ENCODE measurements around the gene RPL18. TPM values are rescaled to one million over a fixed set of nuclear protein-coding genes. Genes with fewer than 3 reads are reported as not detected.

RPL18 gene
- total and polyA plus RNA-seq, 9 of the 15 experiments (the other 6 are each of a cell fraction or from before 2014, with no cell fraction given): 312 to 2,635 (median 1,653) TPM

DNA sequence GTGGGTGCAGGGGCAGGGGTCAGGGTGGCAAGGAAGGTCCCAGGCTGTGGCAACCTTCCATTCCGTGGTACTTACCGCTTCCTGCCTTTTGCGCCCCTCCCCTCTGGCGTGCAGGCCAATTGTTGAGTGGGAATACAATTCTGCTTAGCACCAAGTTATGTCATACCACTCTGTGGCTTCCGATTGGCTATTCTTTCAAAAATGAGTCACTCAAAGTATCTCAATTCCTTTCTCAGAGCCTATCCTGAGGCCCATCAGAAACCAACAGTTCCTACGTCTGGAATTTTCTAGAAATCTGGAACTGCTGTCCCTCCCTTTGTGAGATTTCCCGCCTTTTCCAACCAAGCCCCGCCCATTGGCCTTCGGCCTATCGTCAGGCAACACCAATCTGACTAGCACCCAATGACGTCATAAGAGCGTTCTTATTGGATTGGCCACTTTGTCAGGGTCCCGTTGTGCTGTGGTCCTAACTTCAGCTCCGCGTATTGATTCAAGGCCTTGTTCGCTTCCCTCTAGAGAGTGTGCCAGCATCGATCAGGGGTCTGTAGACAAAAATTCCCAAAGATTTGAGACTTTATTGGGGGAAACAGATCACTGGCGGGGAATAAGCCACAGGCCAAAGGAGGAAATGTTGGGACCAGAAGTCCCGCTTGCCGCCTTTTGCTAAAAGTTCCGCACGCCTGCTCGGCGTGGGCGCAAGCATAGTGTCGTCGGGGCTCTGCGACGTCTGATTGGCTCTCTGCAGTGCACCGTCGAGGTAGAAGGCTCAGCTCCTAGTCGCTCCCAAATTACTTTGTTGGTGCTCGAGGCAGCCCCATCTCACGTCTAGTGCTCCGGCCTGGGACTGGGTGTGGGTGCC, 42.1 kb upstream of the RPL18 start (continued):
- no peak for TF ChIP-seq ZNF586 (CRISPR knock-in tag; conservative IDR thresholded peaks at IDR 0.05)
- TF ChIP-seq WHSC1 (IDR thresholded peaks at IDR 0.05; ENCODE audit: low read length): no peak
- no peak for TF ChIP-seq PTBP1 (IDR thresholded peaks at IDR 0.05; ENCODE audit: low read depth, low read length)
- TF ChIP-seq, protein P1, sequence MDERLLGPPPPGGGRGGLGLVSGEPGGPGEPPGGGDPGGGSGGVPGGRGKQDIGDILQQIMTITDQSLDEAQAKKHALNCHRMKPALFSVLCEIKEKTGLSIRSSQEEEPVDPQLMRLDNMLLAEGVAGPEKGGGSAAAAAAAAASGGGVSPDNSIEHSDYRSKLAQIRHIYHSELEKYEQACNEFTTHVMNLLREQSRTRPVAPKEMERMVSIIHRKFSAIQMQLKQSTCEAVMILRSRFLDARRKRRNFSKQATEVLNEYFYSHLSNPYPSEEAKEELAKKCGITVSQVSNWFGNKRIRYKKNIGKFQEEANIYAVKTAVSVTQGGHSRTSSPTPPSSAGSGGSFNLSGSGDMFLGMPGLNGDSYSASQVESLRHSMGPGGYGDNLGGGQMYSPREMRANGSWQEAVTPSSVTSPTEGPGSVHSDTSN (CRISPR knock-in tag; IDR thresholded peaks at IDR 0.05; ENCODE audit: low read depth): no peak
- TF ChIP-seq, protein P1 (tag; conservative IDR thresholded peaks at IDR 0.05; ENCODE audit: low read depth): no peak
- peak; percentile 61 for TF ChIP-seq RBM25 (IDR thresholded peaks at IDR 0.05; ENCODE audit: low read depth, low read length, severe bottlenecking)
- TF ChIP-seq U2AF2 (optimal IDR thresholded peaks at IDR 0.05; ENCODE audit: low read depth, low read length): no peak
- TF ChIP-seq, protein P2, sequence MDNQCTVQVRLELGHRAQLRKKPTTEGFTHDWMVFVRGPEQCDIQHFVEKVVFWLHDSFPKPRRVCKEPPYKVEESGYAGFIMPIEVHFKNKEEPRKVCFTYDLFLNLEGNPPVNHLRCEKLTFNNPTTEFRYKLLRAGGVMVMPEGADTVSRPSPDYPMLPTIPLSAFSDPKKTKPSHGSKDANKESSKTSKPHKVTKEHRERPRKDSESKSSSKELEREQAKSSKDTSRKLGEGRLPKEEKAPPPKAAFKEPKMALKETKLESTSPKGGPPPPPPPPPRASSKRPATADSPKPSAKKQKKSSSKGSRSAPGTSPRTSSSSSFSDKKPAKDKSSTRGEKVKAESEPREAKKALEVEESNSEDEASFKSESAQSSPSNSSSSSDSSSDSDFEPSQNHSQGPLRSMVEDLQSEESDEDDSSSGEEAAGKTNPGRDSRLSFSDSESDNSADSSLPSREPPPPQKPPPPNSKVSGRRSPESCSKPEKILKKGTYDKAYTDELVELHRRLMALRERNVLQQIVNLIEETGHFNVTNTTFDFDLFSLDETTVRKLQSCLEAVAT (IDR thresholded peaks at IDR 0.05): peak in 1 of 2 experiments; percentile 91; a peak in 2 of 4 replicates
- TF ChIP-seq ZNF785 (CRISPR knock-in tag; IDR thresholded peaks at IDR 0.05): no peak
- no peak for TF ChIP-seq FOXA3 (CRISPR knock-in tag; conservative IDR thresholded peaks at IDR 0.05 in 1 of 2, IDR thresholded peaks at IDR 0.05 in 1 of 2)
- TF ChIP-seq, protein P3, sequence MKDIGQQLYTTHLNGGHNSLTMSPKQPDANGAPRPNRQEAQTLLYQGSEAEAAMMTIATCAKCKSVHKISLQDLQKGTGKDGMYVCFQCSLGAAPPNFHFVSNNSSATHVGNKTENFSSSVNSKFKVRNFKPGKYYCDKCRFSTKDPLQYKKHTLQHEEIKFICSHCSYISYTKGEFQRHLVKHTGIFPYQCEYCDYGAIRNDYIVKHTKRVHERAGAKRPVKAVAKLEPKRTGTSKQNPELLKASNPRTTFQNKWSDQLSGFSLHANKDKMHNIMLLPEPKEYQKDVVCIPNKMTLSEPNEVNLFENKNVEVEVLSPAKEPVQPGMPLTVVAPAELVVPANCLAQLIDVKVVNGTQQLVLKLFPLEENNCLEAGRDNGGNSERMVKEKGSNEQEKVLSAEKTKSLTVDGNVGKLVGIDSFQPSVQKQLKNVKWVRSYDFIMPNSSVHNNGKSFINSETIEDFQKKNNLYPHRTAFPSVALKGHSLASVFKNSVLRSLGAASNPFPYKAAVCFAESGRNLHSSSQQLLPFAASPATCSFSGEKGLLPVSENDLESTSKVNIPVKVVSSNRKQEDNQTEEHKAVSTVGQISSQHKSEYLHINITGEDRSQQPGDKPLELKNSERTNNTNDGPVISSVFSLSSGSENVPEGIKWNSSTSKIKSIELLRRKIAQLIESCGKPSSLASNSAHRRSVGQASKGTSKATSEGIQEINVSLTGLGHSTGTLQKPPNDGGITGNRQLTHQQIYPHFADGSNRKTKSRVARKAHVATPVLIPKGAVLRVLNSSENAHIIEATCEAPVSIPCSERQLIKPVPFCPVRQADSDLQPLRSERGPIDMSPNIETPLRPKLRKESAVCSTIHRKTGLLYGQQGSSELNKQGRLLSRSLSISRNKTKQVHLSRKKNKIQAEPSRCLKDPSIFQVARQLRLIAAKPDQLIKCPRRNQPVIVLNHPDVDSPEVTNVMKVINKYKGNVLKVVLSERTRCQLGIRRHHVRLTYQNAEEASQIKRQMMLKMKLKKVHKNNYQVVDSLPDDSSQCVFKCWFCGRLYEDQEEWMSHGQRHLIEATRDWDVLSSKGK (CRISPR knock-in tag; IDR thresholded peaks at IDR 0.05): no peak
- TF ChIP-seq, protein P4, sequence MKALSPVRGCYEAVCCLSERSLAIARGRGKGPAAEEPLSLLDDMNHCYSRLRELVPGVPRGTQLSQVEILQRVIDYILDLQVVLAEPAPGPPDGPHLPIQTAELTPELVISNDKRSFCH (CRISPR knock-in tag; IDR thresholded peaks at IDR 0.05): no peak
- TF ChIP-seq, protein P4 (tag; IDR thresholded peaks at IDR 0.05): no peak
- TF ChIP-seq CREB1 (IDR thresholded peaks at IDR 0.05): peak; percentile 89
- peak; percentile 96 for TF ChIP-seq CREB1 (CRISPR knock-in tag; IDR thresholded peaks at IDR 0.05)
- peak; percentile 79 for TF ChIP-seq RFX1 (IDR thresholded peaks at IDR 0.05)
- TF ChIP-seq POLR2G (IDR thresholded peaks at IDR 0.05; ENCODE audit: low read depth, low read length): no peak

Data from K562 (cell line).